Esophagus muscularis mucosa (tissue), 4 donors: ENCODE data around the gene RAB11B. TPM values are rescaled to one million over a fixed set of nuclear protein-coding genes. Genes with fewer than 3 reads are reported as not detected.
A peak's percentile ranks its signal among the peaks of the same experiment; 100 is the strongest.
"Not testable (repeated sequence)": the region's sequence is repeated elsewhere in the genome, so short reads cannot be mapped to it uniquely, and the experiment has no call there.

Source experiments
- DNase-seq: peaks from one replicate; pipeline ENCODE4 v3.0.0-alpha.2; 2017; ENCODE audit errors: extremely low spot score
- H3K27ac ChIP-seq, 4 donors: fragments of 200-600 bp; sonication (generic); replicated peaks in 1 of 4; 1 replicate in 3 of 4; 2 replicates in 1 of 4; pipeline ENCODE4 v1.5.1; 2016 to 2019; ENCODE audit warnings: mild to moderate bottlenecking in 1 of 4
- H3K27me3 ChIP-seq, 4 donors: fragments of 200-600 bp; sonication (generic); one replicate each; pipeline versions ENCODE4 v1.5.1 to v1.6.0; 2016 to 2019
- H3K36me3 ChIP-seq, 4 donors: fragments of 200-600 bp; sonication (generic); one replicate each; pipeline ENCODE4 v1.5.1; 2016 to 2019
- H3K4me1 ChIP-seq, 4 donors: fragments of 200-600 bp; sonication (generic); one replicate each; pipeline ENCODE4 v1.5.1; 2016 to 2019
- H3K4me3 ChIP-seq, 4 donors: fragments of 200-600 bp; sonication (generic); 1 replicate in 2 of 4; 2 replicates in 2 of 4; pipeline ENCODE4 v1.5.1; 2016 to 2019; ENCODE audit warnings: mild to moderate bottlenecking in 4 of 4, moderate library complexity in 1 of 4
- H3K9me3 ChIP-seq, 4 donors: fragments of 200-600 bp; sonication (generic); 1 replicate in 3 of 4; 2 replicates in 1 of 4; pipeline ENCODE4 v1.5.1; 2016 to 2019
- CTCF ChIP-seq, 3 experiments: fragments of 200-600 bp in 2 of 3; fragments of 450-650 bp in 1 of 3; sonication (generic) in 2 of 3; IDR thresholded peaks; one replicate each; pipeline ENCODE4 v1.5.1; 2017 to 2019; ENCODE audit warnings: antibody characterized with exemption in 3 of 3, mild to moderate bottlenecking in 2 of 3, moderate library complexity in 1 of 3
- EP300 ChIP-seq: sonication (generic); formaldehyde crosslinking; IDR thresholded peaks from one replicate; pipeline ENCODE4 v1.6.1; 2017; ENCODE audit warnings: antibody characterized with exemption
- POLR2A ChIP-seq: fragments of 450-650 bp; IDR thresholded peaks from one replicate; pipeline ENCODE4 v1.6.1; 2017; ENCODE audit warnings: antibody characterized with exemption, moderate library complexity, mild to moderate bottlenecking, low read depth
- POLR2AphosphoS5 ChIP-seq, 2 donors: sonication (generic); formaldehyde crosslinking; IDR thresholded peaks; one replicate each; pipeline ENCODE4 v1.6.1; 2017; ENCODE audit warnings: antibody characterized with exemption in 2 of 2
- WGBS: methylation state at CpG from one replicate; pipeline ENCODE4 v1.1.5; 2018; 5-methylcytosine and 5-hydroxymethylcytosine counted together
- intact Hi-C: fragments of 100-400 bp; cut with DNase I; formaldehyde crosslinking; loops from one replicate; pipeline ENCODE4 v1.15.1; 2023
- total RNA-seq, 4 donors: library from RNA; depleted of rRNA; stranded (reverse); fragments of >200 nt; gene quantifications; one replicate each; pipeline versions ENCODE4 v1.1.0 to v1.2.1, GENCODE V29; 2016

The RAB11B gene
- total RNA-seq, 4 donors from 2014 or later: 27.8 to 101 (median 42.3) TPM

GRCh38 chr19:8429826-8430225, 39.7 kb downstream of the RAB11B start:
- no peaks in the 10 kb centered on the region for H3K9me3 ChIP-seq
- no peak overlapping the region for H3K4me3 ChIP-seq
- TF ChIP-seq CTCF (IDR thresholded peaks at IDR 0.05) (no peak), EP300 (no peak)
- intact Hi-C loops: no loop called here
- no peak for DNase-seq
- H3K27ac ChIP-seq: no peak overlapping the region
- peaks cover under 1 to 23% (median 17%) of the 10 kb centered on the region in 4 donors for H3K4me1 ChIP-seq
- WGBS: 90% methylated on average over 6 of the region's 6 CpGs
- no peaks in the 10 kb centered on the region for H3K27me3 ChIP-seq
- peaks cover 5 to 73% (median 55%) of the 10 kb centered on the region in 4 donors for H3K36me3 ChIP-seq

GRCh38 chr19:8430650-8431049, 40.5 kb downstream of the RAB11B start:
- H3K4me1 ChIP-seq: peaks cover 0 to 16% (median 11%) of the 10 kb centered on the region in 4 donors
- intact Hi-C loops: no loop called here
- no peak for TF ChIP-seq POLR2AphosphoS5 (IDR thresholded peaks at IDR 0.05)
- TF ChIP-seq CTCF (IDR thresholded peaks at IDR 0.05): no peak
- TF ChIP-seq POLR2A: no peak
- TF ChIP-seq EP300: no peak
- no peak for DNase-seq
- 88% methylated on average over 19 of the region's 20 CpGs for whole genome bisulfite sequencing
- no peaks in the 10 kb centered on the region for H3K27me3 ChIP-seq
- H3K4me3 ChIP-seq: no peak overlapping the region
- H3K9me3 ChIP-seq: no peaks in the 10 kb centered on the region
- no peak overlapping the region for H3K27ac ChIP-seq
- peaks cover 5 to 77% (median 57%) of the 10 kb centered on the region in 4 donors for H3K36me3 ChIP-seq

DNA sequence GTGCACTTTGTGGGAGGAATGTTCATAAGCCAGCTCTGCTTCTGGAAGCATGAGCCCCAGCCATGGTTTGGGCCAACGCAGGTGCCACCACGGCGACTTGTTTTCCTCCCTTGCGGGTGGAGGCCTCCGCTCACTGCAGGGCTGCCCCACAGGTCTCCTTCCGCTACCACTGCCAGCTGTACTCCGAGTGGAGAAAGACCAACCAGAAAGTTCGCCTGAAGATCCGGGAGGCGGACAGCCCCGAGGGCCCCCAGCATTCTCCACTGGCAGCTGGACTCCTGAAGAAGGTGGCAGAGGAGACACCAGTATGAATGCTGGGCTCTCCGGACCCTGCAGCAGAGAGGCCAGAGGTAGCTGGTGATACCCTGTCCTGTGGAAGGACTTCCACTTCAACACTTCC, 48.1 kb downstream of the RAB11B start:
- intact Hi-C loops: no loop called here
- DNase-seq: no peak
- Histone ChIP-seq H3K36me3 (peaks cover 8 to 62% (median 39%) of the 10 kb centered on the region in 4 donors), H3K27ac (no peak overlapping the region), H3K9me3 (no peaks in the 10 kb centered on the region), H3K27me3 (no peaks in the 10 kb centered on the region), H3K4me3 (no peak overlapping the region), H3K4me1 (peaks cover 2 to 16% (median 11%) of the 10 kb centered on the region in 4 donors)
- TF ChIP-seq EP300 (no peak), POLR2A (no peak), POLR2AphosphoS5 (IDR thresholded peaks at IDR 0.05) (no peak), CTCF (IDR thresholded peaks at IDR 0.05) (no peak)
- 94% methylated on average over 10 of the region's 12 CpGs for WGBS

GRCh38 chr19:8441725-8442544, 51.8 kb downstream of the RAB11B start:
- H3K4me3 ChIP-seq: no peak overlapping the region
- no peaks in the 10 kb centered on the region for H3K27me3 ChIP-seq
- intact Hi-C loops: no loop called here
- WGBS: 87% methylated on average over 6 of the region's 6 CpGs
- H3K9me3 ChIP-seq: no peaks in the 10 kb centered on the region
- peaks cover 8 to 46% (median 33%) of the 10 kb centered on the region in 4 donors for H3K36me3 ChIP-seq
- peaks cover 17 to 22% (median 20%) of the 10 kb centered on the region in 4 donors for H3K4me1 ChIP-seq
- no peak overlapping the region for H3K27ac ChIP-seq
- no peak for DNase-seq
- no peak for TF ChIP-seq POLR2A
- no peak for TF ChIP-seq CTCF (IDR thresholded peaks at IDR 0.05)
- TF ChIP-seq POLR2AphosphoS5 (IDR thresholded peaks at IDR 0.05): no peak
- no peak for TF ChIP-seq EP300

DNA sequence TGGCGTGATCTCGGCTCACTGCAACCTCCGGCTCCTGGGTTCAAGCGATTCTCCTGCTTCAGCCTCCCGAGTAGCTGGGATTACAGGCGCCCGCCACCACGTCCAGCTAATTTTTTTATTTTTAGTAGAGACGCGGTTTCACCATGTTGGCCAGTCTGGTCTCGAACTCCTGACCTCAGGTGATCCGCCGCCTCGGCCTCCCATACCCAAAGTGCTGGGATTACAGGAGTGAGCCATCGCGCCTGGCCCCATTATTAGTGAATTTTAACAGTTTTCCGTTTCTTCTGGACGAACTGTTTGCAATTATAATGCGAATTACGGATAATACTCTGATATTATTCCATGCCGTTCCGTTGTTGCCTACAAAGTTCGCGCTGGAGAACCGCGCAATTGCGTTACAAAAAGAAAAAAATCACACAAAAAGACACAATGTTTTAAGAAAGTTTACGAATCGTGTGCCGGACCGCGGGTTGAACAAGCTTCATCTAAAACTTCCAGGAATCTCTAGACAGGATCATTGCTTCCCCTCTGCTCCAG, 54.0 kb downstream of the RAB11B start:
- H3K9me3 ChIP-seq, DNase-seq, H3K27me3 ChIP-seq, intact Hi-C loops: not testable (repeated sequence)
- WGBS: 29% methylated on average over 32 of the region's 32 CpGs
- Histone ChIP-seq H3K27ac (peak overlapping the region; percentile 94 to 98 (median 97)), H3K4me1 (peaks cover 39 to 45% (median 42%) of the 10 kb centered on the region in 4 donors), H3K4me3 (peak overlapping the region; percentile 81 to 99 (median 90)), H3K36me3 (peaks cover 0 to 24% (median 18%) of the 10 kb centered on the region in 4 donors)
